Stimulated activated naive CD8-positive, alpha-beta T cell treated with anti-CD3 and anti-CD28 coated beads, Interleukin-15, Interleukin-2, amounts not matched to agents 100 ng/mL and 50 ng/mL, for 24 hours (primary cell): ENCODE results near the gene FLOT1.

Source experiments
- H3K27ac Mint-ChIP-seq: one replicate; pipeline ENCODE4 v1.8.0; 2021; ENCODE audit warnings: mild to moderate bottlenecking, mixed read lengths
- H3K27me3 Mint-ChIP-seq: one replicate; pipeline ENCODE4 v1.8.0; 2021; ENCODE audit warnings: mixed read lengths
- H3K36me3 Mint-ChIP-seq: one replicate; pipeline ENCODE4 v1.8.0; 2021; ENCODE audit warnings: low read depth, mixed read lengths
- H3K4me1 Mint-ChIP-seq: one replicate; pipeline ENCODE4 v1.8.0; 2021; ENCODE audit warnings: low read depth, mixed read lengths
- H3K4me3 Mint-ChIP-seq: one replicate; pipeline ENCODE4 v1.8.0; 2021; ENCODE audit warnings: mild to moderate bottlenecking, mixed read lengths
- H3K9me3 Mint-ChIP-seq: one replicate; pipeline ENCODE4 v1.8.0; 2021; ENCODE audit warnings: mixed read lengths

Gene FLOT1

DNA sequence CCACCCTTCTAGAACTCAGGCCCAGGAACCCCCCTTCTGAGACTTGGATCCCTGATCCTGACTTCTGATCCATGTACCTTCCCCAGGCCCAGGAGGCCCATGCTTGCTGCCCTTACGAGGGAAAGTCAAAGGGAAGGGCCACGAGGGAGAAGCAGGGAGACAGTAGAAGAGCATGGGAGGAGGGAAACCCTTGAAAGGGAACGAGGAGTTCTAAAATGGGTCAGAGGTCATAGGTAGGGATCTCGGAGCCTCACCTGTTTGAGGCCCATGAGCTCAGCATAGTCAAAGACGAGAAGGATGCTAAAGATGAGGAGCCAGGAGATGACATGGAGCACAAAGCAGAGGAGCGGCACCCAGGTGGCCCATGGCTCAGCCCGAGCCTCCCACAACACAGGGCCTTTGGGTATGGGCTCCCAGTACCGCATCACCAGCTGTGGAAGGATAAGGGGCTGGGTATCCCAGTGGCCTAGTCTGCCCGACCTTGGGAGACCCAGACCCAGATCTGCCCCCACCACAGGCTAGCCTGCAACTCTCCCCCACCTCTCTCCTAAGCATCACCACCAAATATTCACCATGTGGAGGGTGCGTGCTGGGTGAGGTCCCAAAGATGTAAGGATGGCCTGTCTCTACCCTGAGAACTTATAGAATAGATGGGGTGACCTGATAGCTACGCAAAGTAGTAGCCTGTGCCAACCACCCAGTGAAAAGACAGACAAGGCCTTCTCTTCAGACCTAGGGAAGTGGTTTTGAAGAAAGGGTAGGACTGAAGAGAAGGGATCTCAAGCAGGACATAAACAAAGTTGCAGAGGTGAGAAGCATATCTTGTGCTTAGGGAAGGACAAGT, 53.2 kb downstream of the FLOT1 start:
- H3K36me3 Mint-ChIP-seq: peaks cover 13% of the 10 kb centered on the region
- peak overlapping the region; percentile 97 for H3K4me3 Mint-ChIP-seq
- peaks cover 41% of the 10 kb centered on the region for H3K4me1 Mint-ChIP-seq
- peak overlapping the region; percentile 95 for H3K27ac Mint-ChIP-seq
- no peaks in the 10 kb centered on the region for H3K27me3 Mint-ChIP-seq
- H3K9me3 Mint-ChIP-seq: no peaks in the 10 kb centered on the region

DNA sequence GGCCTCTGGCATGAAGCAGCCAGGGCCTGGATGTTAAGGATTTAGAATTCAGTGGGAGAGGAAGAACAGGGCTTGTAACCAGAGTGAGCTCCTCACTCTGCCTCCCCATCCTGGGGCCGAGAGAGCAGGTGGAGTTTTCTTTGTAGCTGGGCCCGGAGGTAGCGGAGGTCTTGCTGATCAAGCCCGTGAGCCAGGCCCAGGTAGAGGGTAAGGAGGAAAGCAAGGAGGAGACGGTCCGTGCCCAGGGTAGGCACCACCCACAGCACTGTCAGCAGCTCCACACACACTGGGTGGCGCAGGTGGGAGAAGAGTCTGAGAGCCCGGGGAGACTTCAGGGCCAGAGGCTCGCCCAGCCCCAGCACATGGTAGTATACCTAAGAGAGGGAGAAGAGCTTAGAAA, 53.9 kb downstream of the FLOT1 start:
- Mint-ChIP-seq H3K27me3 (no peaks in the 10 kb centered on the region), H3K4me3 (peak overlapping the region; percentile 97), H3K27ac (peak overlapping the region; percentile 95), H3K4me1 (peaks cover 41% of the 10 kb centered on the region), H3K36me3 (peaks cover 20% of the 10 kb centered on the region), H3K9me3 (no peaks in the 10 kb centered on the region)

DNA sequence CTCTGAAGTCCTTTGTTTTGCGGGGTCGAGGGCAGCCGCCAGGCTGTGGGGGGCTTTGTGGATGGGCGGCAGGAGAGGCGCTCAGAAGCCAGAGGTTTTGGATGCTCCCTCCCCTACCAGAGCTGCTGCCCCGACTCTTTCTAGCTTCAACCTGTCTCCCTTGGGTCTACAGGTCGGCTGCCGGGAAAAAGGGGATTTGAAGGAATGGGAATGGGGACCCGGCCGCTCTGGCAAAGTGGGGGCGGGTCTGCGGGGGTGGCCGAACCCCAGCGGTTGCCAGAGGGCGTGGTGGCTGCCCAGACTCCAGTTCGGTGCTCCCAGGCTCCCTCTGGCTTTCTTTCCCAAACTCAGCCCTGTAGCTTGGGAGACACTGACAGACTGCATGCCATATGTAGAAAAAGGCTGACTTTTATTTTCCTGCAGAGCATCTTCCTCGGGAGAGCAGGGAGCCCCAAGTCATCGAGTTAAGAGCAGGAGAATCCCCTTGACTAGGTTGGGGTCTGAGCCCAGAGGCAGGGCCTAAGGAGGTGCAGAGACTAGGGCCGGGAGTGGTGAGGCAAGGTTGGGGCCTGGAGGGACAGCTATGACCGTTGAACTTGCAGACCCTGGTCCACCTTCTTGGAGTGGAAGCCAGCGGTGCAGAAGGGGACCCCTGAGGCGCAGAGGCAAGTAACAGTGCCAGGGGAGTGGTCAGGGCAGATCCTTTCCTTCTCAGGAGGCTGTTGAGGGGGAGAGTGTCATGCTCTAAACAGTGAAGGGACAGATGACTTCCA, 54.6 kb downstream of the FLOT1 start:
- Mint-ChIP-seq H3K27me3 (no peaks in the 10 kb centered on the region), H3K4me3 (peak overlapping the region; percentile 97), H3K36me3 (peaks cover 27% of the 10 kb centered on the region), H3K9me3 (no peaks in the 10 kb centered on the region), H3K4me1 (peaks cover 41% of the 10 kb centered on the region), H3K27ac (peak overlapping the region; percentile 95)

DNA sequence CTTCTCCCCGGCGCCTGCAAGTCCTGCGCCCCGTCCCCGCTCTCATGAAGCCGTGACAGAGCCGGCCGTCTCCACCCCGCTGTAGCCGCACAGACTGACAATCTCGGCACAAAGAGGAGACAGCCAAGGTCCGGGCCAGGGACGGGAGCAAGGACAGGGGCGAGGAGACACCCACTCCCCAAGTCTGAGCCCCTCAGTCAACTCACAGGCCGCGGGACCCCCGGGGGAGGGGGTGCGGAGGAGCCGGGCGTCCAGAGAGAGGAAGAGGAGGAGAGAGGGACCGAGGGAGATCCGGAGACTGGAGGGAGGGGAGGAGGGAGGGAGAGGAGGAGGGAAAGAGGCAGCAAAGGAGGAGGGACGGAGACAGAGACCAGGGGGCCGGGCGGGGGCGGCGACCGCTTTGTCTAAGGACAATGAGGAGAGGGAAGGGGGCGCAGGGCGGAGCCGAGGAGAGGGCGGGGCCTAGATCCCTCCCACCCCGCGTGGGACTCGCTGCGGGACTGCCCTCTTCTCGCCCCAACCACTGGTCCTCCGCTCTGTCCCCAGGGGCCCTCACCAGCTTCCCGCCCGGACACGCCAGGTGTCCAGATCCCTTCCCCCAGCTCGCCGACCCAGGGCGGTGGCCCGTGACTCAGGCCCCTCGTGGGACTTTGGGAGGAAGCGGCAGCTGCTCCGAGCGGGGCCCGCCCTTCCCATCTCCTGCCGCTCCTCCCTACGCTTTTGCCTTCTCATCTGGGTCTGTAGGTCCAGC, 55.4 kb downstream of the FLOT1 start:
- H3K4me1 Mint-ChIP-seq: peaks cover 42% of the 10 kb centered on the region

DNA sequence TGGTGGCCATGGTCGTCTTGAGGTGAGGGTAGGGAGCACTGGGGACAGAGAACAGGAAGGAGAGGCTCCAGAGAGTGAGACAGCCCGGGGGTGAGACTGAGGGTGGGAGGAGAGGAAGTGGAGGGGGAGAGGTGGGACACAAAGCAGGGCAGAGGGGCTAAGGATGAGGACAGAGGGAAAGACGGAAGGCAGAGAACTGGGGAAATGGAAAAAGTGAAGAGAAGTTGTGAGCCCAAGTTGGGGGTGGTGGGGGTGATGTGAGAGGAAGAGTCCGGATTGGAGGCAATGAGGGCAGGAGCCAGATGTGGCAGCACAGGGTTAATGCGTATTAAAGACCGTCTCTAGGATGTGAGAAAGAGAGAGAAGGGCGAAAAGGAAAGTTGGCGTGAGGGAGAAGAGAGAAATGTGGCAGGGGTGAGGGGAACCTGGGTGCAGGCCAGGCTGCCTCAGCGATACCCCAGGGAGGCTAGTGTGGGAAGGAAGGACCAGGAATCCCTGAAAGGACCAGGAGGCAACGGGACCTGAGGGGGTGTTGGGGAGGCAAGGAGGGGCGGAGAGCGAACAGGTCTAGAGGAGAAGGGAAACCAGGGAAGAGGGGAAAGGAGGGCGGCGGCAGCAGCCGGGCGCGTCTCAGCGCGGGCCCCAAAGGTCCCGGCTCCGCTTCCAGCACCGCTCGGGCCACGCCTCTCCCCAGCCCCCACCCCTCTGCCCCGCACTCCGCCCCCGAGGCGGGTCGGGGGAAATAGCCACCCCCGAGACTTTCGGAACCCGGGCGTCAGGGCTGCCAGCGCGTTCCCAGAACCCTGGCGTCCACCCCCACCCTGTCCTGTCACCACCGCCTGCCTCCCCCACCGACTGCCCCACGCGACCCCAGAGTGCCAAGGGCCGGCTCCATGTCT, 56.2 kb downstream of the FLOT1 start, which contains the start of gene PPP1R18:
Gene PPP1R18, minus strand, starts transcription at position 637 of the 899 bp plus-strand sequence. Its CDS starts 627 bp downstream, at position 10.
- no peaks in the 10 kb centered on the region for H3K27me3 Mint-ChIP-seq
- peaks cover 41% of the 10 kb centered on the region for H3K36me3 Mint-ChIP-seq
- peaks cover 43% of the 10 kb centered on the region for H3K4me1 Mint-ChIP-seq

More for the DNA sequence above, 55.4 kb downstream of the FLOT1 start:
- H3K36me3 Mint-ChIP-seq: peaks cover 33% of the 10 kb centered on the region
- peak overlapping the region; percentile 97 for H3K4me3 Mint-ChIP-seq
- no peaks in the 10 kb centered on the region for H3K27me3 Mint-ChIP-seq
- peak overlapping the region; percentile 95 for H3K27ac Mint-ChIP-seq
- no peaks in the 10 kb centered on the region for H3K9me3 Mint-ChIP-seq

DNA sequence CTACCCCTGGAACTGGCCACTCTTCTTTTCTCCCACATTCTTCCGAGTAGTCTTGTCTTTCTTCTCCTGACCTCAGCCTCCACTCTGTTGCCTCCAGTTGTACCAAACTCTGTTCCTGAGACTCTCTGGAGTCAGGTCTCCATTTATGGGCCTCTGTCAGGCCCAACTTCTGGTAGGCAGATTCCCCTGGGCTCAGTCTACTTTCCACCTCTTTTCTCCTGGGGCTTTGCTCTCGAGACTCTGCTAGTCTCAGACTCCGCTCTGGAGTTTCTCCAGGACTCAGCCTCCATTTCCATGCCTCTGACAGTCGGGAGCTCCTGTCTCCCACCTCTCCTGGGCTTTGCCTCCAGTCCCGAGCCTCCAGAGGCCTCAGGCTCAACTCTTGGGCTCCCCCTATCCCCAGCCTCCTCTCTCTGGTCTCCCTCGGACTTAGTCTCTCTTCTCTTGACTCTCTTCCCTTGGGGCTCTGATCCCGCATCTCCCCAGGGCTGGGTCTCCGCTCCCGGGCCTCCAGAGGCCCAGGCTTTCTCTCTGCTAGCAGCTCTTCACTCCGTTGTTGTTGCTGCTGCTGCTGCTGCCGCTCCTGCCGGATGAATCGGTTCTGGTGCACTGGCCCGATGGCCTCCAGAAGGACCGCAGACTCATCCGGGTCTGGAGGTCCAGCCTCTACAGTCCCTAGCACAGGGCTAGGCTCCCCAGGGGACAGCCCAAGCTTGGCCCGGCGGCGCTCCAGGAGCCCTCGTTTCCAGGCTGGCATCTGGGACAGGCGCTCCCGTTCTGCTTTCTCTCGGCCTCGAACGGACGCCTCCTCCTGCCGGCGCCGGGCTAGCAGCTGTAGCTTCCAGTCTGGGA, 57.1 kb downstream of the FLOT1 start:
- Mint-ChIP-seq H3K4me1 (peaks cover 44% of the 10 kb centered on the region), H3K27ac (peak overlapping the region; percentile 95), H3K4me3 (peak overlapping the region; percentile 97), H3K9me3 (no peaks in the 10 kb centered on the region), H3K27me3 (no peaks in the 10 kb centered on the region), H3K36me3 (peaks cover 48% of the 10 kb centered on the region)

More for the DNA sequence above, 56.2 kb downstream of the FLOT1 start, which contains the start of gene PPP1R18:
- Mint-ChIP-seq H3K9me3 (no peaks in the 10 kb centered on the region), H3K4me3 (peak within 1 kb of the TSS; percentile 97), H3K27ac (peak within 1 kb of the TSS; percentile 95)

DNA sequence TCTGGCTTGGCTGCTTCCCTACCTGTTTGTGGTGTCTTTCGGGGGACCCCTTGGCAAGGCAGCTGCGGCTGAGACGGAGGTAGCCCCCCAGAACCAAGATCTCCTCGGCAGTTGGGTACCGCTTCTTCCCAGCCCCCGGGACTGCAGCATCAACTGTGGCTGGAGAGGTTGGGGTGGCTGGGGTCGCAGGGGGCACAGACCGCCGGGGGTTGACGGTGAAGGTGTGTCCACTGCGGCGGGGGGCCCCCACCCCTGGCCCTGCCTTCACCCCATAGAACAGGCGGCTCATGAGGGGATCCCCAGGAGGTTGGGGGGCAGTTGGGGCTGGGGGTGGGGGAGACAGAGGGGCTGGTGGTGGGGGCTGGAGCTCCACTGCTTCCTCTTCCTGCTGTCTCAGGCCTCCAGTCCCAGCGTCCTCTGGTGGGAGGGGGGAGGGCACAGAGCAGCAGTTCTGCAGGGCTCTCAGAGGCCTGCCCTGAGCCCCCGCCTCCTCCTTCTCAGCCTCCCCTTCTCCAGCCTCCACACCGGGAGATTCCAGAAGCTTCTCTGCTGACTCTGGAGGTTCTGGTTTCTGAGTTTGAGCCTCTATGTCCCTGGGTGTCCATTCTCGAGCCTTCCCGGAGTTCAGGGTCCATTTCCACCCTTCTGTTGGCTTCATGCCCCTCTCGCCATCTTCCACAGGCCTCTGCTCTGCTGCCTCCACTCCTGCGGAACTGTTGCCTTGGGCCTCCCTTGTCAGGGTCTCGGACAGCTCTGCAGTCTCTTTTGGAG, 57.9 kb downstream of the FLOT1 start:
- Mint-ChIP-seq H3K27me3 (no peaks in the 10 kb centered on the region), H3K4me1 (peaks cover 44% of the 10 kb centered on the region), H3K27ac (peak overlapping the region; percentile 95), H3K36me3 (peaks cover 56% of the 10 kb centered on the region), H3K9me3 (no peaks in the 10 kb centered on the region), H3K4me3 (peak overlapping the region; percentile 97)

DNA sequence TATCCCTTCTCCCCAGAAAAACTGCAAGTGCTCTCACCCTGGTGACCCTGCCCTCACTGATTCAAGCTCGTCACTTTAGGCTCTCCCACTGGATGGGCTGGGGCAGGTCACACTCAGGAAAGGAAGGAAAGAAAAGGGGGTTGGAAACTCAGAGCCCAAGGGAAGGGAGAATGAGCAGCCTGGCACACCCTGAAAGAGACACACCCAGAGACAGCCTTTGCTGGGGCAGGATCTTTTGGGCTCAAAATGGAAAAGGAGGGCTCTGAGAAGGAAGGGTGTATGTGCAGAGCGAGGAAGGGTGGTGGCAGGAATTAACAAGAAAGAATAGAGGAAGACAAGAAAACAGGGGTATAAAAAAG, 58.5 kb downstream of the FLOT1 start:
- H3K4me3 Mint-ChIP-seq: peak overlapping the region; percentile 97
- peaks cover 62% of the 10 kb centered on the region for H3K36me3 Mint-ChIP-seq
- no peaks in the 10 kb centered on the region for H3K27me3 Mint-ChIP-seq
- H3K9me3 Mint-ChIP-seq: no peaks in the 10 kb centered on the region
- H3K4me1 Mint-ChIP-seq: peaks cover 44% of the 10 kb centered on the region
- H3K27ac Mint-ChIP-seq: peak overlapping the region; percentile 95

DNA sequence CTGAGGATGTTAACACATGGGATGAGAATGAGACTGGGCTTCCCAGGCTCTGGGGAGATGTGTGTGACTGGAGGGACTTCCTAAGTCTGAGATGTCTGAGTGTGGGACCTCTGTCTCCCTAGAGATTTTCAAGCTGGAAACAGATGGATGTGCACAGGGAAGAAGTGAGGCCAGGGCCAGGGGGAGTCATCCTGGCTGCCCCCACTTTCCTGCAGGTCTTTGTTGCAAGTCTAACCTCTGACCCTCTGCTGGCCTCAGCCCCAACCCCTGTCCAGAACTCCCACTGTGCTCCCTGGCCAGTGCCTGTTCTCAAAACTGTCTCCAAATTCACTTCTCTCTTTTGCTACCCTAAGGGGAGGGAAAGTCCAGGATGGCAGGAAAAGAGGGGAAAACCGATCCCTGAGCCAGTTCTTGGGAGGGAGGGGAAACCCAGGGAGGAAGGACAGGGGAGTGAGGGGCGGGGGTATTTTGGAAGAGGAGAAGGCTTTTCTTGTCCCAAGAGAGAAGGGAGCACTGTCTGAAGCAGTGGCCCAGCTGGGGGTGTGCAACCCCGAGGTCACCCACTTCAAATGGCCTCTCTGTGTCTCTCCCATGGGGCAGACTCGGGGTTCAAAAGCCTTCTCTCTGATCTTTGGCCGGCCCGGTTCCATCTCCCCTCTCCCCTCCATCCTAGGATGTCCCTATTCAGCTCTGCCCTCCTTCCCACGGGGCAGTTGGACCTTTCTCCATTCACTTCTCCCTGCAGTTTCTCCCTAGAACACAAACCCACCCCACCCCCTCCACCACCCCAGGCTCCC, 59.1 kb downstream of the FLOT1 start:
- Mint-ChIP-seq H3K4me1 (peaks cover 43% of the 10 kb centered on the region), H3K27me3 (no peaks in the 10 kb centered on the region), H3K27ac (peak overlapping the region; percentile 95), H3K36me3 (peaks cover 66% of the 10 kb centered on the region), H3K9me3 (no peaks in the 10 kb centered on the region), H3K4me3 (peak overlapping the region; percentile 97)

DNA sequence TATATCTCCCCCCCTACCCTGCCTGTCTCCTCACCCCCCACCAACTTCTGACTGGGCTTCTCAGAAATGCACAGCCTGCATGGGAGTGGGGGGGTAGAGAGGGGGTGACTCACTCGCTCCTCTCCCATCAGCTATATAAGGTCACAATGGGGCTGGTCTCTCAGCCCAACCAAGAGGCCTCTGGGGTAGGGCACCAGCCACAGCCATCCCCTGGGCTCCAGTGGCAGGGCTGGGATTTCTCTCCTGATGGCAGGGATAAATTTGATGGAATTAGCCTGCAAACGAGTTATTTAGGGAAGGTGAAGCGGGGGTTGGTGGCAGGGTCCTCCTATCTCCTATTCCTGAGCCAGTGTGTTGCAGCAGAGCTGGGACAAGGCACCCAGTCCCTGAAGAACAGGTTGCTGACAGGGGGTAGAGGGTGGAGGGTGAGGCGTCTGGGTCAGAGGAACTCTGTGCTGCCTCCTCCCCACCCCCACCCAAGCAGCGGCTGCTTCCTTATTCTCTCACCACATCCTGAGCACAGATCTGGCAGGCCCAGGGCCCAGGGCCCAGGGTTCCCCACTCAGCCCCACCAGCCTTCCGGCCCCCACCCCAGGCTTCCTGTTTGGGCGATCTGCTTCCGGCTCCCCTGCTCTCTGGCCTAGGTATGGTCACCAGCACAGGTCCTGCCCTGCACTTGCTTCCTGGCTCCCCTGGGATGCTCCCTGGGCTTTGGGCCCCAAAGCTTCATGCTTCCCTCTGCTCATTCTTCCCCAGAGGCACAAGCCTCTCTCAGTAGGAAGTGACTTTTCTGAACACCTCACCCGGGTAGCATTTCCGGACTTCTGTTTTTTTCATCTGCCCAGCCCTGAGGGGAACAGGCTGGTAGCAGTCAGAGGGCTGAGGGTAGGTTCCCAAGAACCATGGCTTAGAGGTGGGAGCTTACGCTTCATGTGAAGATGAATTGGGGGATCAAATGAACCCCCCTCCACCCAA, 60.1 kb downstream of the FLOT1 start:
- Mint-ChIP-seq H3K27ac (peak overlapping the region; percentile 95), H3K4me1 (peaks cover 33% of the 10 kb centered on the region), H3K27me3 (no peaks in the 10 kb centered on the region), H3K36me3 (peaks cover 72% of the 10 kb centered on the region), H3K4me3 (peak overlapping the region; percentile 97), H3K9me3 (no peaks in the 10 kb centered on the region)

DNA sequence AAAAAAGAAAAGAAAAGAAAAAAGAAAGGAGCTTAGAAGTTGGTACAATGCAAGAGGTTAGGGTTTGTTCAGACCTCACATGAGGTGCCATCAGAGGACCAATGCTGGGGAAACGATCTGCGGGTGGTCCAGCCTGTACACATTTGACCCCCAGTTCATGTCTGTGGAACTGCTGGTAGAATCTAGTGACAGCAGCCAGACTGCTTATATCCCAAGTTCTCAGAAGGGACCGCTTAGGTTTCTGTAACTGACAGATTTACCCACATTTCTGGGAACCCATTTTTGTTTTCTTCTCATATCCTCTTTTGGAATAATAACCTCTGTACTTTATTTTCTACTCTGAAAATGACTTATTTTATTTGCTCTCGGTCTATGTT, 60.7 kb downstream of the FLOT1 start:
- H3K36me3 Mint-ChIP-seq: peaks cover 78% of the 10 kb centered on the region
- peak overlapping the region; percentile 97 for H3K4me3 Mint-ChIP-seq
- peaks cover 33% of the 10 kb centered on the region for H3K4me1 Mint-ChIP-seq
- peak overlapping the region; percentile 95 for H3K27ac Mint-ChIP-seq
- H3K27me3 Mint-ChIP-seq: no peaks in the 10 kb centered on the region
- no peaks in the 10 kb centered on the region for H3K9me3 Mint-ChIP-seq
